ENCODE results near the gene HOXA10.

DNA sequence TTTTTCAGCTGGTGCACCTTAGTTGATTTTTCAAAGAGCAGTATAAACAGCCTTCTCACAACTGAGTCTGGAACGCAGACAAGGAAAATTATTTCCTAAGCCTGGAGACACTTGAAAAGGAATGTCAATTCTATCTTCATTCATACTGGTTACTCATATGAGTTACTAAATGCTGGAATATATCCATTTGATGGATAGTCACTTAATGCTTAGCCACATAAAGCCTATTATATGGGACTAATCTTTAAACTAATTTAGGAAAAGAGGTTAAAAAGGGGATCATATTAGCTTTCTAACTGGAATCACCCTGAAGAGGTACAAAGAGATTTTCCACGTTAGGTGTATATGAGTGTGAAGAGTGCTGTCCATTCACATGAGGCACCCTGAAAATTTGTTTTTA lies 41.9 kb downstream of the HOXA10 start:
- TF ChIP-seq, protein P1, sequence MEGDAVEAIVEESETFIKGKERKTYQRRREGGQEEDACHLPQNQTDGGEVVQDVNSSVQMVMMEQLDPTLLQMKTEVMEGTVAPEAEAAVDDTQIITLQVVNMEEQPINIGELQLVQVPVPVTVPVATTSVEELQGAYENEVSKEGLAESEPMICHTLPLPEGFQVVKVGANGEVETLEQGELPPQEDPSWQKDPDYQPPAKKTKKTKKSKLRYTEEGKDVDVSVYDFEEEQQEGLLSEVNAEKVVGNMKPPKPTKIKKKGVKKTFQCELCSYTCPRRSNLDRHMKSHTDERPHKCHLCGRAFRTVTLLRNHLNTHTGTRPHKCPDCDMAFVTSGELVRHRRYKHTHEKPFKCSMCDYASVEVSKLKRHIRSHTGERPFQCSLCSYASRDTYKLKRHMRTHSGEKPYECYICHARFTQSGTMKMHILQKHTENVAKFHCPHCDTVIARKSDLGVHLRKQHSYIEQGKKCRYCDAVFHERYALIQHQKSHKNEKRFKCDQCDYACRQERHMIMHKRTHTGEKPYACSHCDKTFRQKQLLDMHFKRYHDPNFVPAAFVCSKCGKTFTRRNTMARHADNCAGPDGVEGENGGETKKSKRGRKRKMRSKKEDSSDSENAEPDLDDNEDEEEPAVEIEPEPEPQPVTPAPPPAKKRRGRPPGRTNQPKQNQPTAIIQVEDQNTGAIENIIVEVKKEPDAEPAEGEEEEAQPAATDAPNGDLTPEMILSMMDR (IDR thresholded peaks at IDR 0.05) = no peak
- no peak for TF ChIP-seq POLR2A (IDR thresholded peaks at IDR 0.05)

Measured in heart left ventricle (tissue), 13 donors.